NCI-H446 treated with DMSO at 0.1 percent for 48 hours (cell line): ENCODE measurements around the gene KLK13.

ENCODE experiments used
- DNase-seq: peaks from one replicate; lab custom pipeline; 2025; lab: John Stamatoyannopoulos, UW

The KLK13 gene

DNA sequence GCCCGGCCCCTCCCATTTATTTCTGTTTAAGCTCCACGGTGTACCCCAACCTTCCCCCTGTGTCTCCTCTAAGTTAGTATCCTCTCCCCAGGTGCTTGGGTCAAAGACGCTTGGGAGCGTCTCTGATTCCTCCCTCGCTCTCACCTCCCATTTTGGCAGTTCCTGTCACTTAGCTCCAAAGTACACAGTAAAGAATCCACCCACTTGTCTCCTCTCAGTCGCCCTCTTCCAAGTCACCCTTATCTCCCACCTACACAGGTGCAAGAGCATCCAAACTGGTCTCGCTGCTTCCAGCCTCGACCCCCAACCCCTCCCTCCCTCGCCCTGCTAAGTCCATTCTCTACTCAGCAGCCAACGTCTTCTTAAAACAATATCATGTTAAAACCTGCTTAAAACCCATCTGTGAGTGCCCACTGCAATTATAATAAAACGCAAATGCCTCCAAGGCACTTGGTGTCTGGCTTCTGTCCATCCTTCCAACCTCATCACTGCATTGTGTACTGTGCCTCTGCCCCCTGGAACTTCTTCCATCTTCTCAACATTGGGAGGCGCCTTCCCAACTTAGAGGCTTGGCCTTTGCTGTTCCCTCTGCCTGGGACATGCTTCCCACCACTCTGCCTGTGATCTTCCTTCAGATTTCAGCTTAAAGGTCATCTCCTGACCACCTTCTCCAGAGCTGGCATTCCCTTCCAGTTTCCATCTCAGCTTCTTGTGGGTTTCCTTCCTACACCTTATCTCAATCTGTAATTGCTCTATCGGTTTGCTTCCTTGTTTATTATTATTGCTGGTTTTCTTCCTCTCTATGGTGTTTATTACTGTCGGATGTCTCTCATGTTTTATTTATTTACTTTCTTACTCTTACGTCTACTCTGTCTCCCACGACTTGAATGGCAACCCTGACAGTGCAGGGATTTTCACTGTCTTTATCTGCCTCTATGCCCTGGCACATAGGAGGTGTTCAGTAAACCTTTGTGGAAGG, 27.3 kb upstream of the KLK13 start:
- DNase-seq, result no peak

DNA sequence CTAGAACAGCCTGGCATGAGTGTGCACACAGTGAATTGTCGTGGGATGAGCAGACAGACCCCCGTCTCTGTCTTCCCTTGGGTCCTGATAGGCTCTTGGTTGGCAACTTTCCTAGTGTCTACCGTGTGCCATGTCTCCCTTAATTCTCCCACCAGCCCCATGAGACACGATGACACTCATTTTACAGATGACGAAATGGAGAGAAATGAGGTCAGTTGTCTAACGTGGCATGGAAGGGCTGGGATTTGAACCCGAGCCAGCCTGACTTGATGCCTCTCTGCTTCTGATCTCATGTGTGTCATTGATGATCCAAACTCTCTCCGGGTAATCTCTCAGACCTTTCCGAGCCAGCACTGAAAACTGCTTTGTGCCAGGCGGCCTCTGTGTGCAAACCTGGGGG, 26.2 kb upstream of the KLK13 start:
- DNase-seq, result no peak

DNA sequence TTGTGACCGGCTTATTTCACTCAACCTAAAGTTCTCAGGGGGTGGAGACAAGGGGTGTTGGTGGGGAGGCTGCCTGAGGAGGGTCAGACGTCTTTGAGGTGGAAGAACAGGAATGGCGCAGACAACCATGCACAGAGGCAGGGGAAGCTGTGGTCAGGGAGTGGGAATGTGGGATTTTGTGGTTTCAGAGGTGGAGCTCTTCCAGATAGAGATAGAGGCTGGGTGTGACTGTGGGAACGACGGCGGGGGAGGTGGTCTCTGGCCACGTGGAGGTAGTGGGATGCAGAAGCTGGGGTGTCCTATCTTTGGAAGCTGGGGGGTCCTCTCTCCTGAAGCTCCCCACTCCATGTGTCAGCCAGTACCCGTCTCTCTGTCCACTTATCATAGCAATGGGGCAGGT, 25.6 kb upstream of the KLK13 start:
- DNase-seq, result no peak

DNA sequence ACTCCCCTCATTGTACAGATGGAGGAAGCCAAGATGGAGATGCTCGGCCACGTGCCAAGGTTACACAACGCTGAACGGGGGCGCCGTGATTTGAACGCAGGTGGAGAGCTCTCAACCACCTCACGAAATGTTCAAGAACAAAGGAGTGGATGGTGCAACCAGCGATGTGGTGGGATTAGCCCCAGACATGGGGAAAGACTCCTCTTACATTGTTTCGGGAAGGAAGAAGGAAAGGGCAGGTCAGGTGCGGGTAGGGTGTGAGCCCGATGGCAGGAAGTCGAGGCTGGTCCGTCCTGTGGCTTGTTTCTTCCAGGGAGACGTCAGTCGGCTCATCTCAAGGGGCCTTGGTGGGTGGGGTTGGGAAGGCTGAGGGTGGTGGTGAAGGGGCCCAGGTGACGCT, 24.9 kb upstream of the KLK13 start:
- DNase-seq, result no peak

DNA sequence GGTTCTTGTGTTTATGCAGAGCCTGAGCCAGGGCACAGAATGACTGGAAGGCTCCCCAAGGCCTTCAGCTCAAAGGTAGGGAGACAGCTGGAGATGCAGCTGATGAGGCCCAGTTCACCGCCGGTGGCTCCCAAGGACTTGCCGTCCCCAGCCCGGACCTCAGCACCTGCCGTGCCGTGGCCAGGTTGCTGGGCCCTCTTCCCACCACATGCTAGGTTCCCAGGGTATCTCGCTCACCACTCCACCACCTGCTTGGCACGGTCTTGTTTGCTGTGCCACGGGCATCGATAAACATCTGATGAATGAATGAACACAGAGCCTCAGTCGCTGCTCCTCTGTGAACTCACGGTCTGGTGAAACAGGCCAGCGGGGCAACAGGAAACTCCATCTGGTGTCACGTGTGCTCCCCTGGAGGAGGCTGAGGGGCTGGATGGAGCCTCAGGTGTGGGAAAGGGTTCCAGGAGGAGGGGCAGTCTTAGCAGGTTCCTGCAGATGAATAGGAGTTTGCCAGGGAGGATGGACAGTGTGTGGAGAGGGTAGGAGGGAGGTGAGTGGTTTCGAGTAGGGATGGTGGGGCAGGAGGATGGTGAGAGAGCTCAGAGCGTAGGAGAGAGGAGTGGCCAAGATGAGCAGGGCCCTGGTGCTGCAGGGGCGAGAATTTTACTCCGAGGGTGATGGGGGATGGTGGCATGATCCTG, 21.4 kb upstream of the KLK13 start:
- DNase-seq, result no peak

DNA sequence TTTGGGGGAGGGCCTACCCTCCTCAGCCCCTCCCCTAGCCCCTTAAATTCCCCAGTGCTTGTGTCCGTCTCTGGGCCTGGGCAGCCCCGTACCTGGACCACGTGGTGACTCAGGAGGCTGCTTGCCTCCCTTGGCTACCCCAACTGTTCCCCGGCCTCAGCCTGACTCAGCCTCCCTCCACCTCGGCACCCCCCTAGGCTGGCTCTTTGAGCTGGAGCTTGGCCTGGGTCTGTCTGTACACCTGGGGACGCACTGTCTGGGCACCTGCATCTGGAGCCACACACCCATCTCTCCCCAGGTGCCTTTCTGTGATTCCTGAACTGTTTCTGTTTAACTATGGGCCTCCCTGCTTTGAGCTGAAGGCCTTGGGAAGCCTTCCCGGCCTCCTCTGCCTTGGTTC, 19.6 kb upstream of the KLK13 start:
- DNase-seq, result no peak

DNA sequence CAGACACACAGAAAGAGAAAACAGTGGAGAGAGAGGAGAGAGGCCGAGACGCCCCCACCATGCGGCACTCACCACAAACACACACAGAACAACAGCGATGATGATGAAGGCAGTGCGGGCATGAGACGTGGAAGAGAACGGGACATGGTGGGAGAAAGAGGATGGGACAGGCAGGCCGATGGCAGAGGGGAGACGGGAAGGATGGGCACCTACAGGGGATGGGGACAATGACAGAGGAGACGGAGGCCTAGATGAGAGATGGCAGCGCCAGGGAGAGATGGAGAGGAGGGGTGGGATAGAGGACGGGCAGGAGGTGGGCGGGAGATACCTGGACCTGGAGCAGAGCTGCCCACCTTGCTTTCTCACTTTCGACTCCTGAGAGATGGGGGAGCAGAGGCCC, 18.9 kb upstream of the KLK13 start:
- no peak for DNase-seq

DNA sequence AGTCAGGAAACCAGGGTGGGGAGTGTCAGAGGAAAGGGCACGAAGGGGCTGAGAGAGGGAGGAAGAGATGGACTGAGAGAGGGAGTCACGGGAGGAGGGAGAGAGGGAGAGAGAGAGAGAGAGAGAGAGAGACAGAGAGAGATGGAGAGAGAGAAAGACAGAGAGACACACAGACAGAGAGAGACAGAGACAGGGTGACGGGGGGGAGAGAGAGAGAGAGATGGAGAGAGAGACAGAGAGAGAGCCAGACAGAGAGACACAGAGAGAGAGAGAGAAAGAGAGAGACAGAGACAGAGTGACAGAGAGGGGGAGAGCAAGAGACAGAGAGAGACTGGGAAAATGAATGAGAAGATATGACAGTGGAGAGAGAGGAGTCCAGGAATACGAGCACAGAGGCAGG, 18.3 kb upstream of the KLK13 start:
- DNase-seq, result no peak

DNA sequence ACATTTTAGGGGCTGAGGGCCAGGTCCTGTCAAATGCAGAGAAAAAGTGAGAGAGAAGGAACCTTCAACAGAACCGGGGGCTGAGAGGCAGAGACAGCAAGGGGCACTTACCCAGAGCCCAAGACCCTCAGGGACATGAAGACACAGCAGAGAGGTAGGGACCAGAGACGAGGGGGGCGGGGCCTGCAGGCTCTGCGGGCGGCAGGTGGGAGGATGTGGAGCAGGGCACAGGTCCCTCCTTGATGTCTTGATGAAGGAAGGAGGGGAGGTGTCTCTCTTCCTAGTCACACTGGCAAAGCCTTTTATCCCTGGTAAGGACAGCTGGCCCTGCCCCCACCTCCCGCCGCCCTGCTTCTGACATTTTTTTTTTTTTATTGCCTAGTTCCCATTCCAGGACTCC, 17.7 kb upstream of the KLK13 start, which contains the start of gene KLK14:
TSS of gene KLK14 (minus strand) at position 277 of the 400 bp plus-strand sequence. CDS start at position 4, 273 bp downstream.
- DNase-seq, result no peak

DNA sequence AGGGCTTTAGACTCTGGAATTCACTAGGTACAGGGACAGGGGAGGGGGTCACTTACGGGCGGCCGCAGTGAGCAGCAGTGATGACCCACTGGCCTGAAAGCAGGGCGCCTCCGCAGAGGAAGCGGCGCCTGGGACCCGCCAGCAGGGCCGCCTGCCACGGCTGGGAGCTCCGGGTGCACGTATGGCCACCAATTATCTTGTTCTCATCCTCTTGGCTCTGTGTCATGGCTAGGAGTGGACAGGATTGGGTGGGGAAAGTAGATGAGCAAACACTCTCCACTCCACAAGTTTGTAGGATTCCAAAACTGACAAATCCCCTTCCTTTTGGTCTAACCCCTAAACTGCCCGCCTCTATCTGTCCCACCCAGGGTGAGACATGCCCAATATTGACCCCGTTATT, 16.6 kb upstream of the KLK13 start:
- DNase-seq, result no peak

DNA sequence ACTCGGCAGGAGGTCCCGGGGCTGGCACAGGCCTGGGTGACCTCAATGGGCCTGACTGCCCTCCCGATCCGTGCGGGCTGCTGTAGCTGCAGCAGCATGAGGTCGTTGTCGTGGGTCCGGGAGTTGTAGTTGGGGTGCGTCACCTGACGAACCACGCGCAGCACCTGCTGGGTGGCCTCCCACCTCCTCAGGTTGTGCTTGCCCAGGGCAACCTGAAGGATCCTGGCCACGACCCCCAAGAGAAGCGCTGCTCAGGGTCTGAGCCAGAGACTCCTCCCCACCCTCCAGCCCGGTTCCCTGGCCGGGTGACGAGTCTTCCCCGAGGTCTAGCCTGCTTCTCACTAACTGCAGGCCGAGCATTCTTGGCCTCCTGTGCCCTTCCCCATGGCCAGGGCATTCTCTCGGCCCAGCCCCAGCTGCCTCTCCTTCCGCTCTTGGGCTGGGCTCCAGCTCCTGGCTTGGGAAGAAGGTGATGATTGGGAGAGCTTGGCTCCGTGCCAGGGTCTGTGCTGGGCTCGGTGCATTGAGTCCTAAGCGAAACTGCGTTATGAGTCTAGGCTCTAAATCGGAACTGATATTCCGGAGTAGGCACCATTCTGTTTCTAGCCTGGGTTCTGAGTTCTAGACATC, 14.7 kb upstream of the KLK13 start:
- DNase-seq, result no peak

DNA sequence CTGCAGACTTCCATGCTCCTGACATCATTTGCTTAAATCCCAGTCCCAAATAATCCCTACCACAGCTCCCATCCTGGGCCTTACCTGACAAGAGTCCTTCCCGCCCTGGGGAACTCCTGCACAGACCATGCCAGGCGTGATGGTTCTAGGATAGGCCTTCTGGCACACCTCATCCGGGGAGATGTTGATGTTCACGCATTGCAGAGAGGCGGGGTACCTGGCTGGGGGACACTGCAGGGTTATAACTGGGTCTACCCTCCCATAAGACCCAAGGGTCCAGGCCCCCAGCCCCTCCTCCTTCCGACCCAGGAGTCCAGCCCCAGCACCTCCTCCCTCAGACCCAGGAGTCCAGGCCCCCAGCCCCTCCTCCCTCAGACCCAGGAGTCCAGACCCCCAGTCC, 13.8 kb upstream of the KLK13 start:
- no peak for DNase-seq

DNA sequence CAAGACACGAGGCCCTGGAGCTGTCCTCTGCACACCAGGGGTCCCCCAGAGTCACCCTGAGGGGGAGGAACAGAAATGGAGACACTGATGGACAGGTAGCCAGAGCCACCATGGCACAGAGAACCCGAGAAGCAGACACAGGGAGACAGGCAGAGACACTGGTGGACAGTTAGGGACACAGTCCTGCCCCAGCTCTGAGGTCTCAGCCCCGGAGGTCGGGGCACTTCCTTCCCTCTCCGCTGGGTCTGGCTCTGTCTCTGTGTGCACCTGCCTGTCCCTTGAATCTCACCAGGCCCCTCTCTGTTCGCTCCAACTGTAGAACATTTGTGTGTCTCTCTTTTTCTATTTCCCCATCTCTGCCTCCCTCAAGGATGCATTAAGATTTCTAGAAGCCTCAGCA, 13.2 kb upstream of the KLK13 start:
- DNase-seq, result no peak

DNA sequence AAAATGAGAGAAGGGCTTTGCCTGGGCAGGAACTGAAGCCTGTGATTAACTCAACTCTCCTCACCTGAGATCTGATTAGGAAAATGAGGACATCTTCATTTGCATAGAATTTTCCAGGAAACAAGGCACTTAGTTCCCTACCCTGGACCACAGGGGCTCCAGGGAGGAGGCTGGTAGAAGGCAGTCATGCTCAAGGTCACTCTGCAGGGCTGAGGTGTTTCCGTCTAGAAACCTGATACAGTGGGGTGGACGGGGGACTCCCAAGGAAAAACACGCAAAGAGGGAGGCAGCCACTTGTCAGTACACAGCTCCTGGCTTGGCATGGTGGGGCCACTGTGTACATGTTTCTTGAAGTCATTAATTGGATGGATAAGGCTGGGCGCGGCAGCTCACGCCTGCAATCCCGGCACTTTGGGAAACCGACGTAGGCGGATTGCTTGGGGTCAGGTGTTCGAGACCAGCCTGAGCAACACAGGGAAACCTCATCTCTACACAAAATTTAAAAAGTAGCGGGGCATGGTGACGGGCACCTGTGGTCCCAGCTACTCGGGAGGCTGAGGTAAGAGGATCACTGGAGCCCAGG, 11.8 kb upstream of the KLK13 start:
- no peak for DNase-seq

DNA sequence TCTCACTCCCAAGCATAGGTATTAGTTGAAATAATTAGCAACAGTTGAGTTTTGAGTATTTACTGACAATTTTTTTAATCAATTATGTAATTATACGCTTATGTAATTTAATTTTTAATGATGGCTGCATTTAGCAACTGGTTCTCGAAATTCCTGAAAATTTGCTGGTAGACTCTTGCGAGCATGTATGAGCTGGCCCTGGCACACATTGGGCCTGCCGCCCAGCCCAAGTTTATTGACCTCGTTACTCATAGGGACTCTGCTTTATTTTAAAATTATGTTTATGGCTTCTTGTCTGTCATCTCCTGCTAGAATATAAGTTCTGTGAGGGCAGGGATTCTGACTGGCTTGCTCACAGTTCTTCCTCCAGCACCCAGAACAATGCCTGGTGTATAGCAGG, 11.1 kb upstream of the KLK13 start:
- DNase-seq, result no peak

DNA sequence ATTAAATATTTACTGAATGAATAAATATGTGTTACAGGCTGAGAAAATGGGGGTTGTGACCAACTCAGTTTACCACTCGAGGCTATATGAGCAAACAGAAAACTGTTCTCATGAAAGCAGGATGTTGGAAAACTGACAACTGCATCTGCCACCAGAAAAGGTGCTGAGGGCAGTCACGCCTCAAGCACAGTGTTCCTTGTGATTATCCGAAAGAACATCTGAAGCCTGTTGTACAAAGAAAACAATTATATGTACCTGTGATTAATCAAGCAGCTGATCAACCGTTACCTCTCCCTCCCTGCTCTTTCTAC, 6.2 kb upstream of the KLK13 start:
- no peak for DNase-seq

DNA sequence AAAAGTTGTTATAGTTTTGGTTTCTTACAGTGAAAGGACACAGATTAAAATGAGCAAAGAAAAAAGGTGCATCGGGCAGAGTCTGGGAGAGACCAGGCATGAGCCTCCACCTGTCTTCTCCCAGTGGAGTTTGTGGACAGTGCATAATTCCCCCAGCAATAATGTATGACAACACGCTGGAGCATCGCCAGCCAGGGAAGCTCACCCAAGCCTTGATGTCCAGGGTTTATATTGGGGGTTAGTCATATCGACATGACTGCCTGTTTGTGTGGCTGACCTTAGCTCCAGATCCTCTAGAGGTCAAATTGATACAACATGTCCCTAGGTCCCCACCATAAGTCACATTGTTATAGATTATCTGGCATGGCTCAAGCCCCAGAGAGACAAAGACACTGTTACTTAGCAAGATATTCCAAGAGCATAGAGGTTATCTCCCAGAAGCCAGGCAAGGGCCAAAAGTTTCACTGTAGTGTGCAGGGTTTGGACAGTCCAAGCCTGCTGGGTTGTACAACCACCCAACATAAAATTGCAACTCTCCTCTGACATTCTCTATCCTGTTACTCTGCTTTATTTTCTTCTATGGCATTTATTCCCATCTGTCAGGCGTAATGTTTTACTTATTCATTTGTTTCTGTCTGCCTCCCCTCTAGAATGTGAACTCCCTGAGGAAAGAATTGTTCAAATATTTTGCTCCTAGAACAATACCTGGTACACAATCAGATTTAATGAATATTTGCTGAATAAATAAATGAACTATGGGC, 5.6 kb upstream of the KLK13 start:
- no peak for DNase-seq

DNA sequence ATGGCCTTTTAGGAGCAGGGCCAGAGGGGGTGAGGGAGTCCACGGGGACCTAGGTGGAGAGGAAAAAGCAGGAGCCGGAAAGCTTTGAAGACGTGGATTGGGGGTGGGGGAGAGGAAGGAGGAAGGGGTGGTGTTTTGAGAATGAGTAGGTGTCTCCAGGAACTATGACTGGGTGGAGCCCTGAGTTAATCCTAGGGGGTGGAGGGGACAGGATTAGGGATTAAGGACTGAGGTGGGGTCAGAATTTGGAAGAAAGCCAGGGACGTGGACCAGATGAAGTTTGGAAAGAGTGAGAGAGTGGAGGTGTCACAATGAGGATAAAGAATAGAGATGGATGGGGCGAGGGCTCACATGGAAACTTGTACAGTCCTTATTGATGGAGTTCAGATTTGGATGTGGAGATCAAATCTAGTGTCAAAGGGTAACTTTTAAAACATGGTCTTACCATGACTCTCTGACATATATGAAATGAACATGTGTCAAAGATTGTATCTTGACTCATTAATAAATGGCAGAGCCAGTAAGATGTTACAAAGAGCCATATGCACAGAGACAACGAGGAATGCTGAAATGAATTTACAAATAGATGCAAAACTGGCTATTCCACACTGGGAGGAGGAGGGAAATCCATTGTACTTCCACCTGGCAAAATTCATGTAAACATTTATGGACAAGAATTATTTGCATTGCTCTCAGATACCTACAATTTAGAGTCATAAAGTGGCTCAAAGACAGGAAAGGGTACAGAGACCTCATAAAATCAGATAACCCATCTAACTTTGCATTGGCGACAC, 1.7 kb upstream of the KLK13 start:
- no peak for DNase-seq

DNA sequence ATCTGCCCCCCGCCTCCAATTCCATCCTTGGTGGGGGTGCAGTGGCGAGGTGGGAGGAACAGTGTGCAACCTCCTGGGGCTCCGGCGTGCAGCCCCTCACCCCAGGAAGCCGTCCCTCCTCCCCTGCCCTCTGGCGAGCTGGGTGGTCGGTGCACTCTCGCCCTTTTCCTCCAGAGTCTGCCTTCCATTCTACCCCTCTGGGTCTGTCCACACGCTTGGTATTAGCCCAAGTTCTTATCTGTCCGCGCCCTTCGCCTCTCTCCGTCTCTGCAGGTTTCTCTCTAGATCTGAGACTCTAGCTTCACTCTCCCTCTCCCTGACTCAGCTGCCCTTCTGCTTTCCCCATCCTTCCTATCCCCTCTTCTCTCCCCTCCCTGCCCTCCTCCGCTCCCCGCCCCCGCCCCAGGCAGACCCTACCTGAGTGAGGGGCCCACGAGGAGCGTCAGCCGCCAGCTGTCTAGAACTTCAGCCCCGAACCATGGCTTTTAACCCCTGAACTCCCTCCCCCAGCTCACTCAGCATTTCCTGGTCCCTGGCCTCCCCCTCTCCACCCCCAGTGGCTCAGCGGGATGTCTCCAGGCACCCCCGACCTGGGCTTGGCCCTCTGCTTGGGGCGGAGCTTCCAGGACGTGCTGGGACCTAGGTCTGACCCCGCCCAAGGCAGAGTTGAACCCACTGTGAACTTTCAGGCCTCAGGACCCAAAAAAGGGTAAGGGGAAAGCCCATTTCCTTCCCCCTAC, 499 bp upstream of the KLK13 start:
- DNase-seq, result no peak

DNA sequence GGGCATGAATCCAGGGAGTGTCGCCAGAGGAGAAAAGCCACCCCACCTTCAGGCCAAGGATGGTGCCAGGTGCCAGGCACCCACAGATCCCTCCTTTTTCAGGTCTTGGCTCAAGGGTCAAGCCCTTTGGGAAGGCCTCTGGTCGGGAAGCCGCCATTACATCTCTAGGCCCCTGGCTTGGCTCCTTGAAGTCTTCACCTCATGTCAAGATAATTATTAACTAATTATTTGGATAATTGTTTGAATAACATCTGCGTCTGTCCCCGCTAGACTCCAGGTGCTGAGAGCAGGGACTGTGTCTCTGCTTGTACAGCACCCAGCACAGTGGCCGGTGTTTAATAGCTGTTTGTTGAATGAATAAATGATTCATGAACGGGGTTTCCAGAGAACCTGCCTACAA, 1.2 kb downstream of the KLK13 start:
- DNase-seq, result no peak
